ENCODE results near the gene DPF3.

DNA sequence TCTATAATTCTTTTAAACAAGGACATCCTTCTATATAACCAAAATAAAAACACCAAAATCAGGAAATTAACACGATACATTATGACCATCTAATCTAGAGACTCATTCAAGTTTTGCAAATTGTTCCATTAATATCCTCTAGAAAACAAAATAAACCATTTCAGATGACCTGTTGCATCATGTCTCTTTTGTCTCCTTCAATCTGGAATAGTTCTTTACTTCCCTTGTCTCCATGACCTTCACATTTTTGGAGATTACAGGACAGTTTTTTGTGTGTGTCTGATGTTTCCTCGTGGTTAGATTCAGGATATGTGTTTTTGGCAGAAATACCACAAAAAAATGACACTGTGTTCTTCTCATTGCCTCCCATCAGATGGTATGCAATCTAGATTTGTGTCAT lies 19.9 kb upstream of the DPF3 start:
- TF ChIP-seq ARID2 (CRISPR knock-in tag; IDR thresholded peaks at IDR 0.05; ENCODE audit: borderline replicate concordance) (no peak), REXO4 (CRISPR knock-in tag; IDR thresholded peaks at IDR 0.05; ENCODE audit: borderline replicate concordance) (no peak), CHD2 (IDR thresholded peaks at IDR 0.05; ENCODE audit: low read depth, low read length) (no peak), GTF2F1 (IDR thresholded peaks at IDR 0.05; ENCODE audit: low read length) (no peak)
